Measurements from ENCODE around the gene ADRA2C.

GRCh38 chr4:3788366-3788660 lies 22.1 kb downstream of the ADRA2C start:
- TF ChIP-seq CTCF (IDR thresholded peaks at IDR 0.05; ENCODE audit: low read depth, low read length) = no peak
- TF ChIP-seq EZH2phosphoT487 (IDR thresholded peaks at IDR 0.05; ENCODE audit: low read depth) = no peak
